Nephron (organoid): ENCODE data around the gene HSPH1.
A peak's percentile ranks its signal among the peaks of the same experiment; 100 is the strongest.

Experiments used
- H3K27ac Mint-ChIP-seq, 3 experiments: 2 replicates each; pipeline ENCODE4 v1.8.0; 2020; ENCODE audit warnings: mixed read lengths in 3 of 3, mild to moderate bottlenecking in 2 of 3, moderate library complexity in 1 of 3
- H3K27me3 Mint-ChIP-seq: 2 replicates; pipeline ENCODE4 v1.8.0; 2021; ENCODE audit warnings: low read depth, mild to moderate bottlenecking, moderate library complexity, mixed read lengths
- H3K36me3 Mint-ChIP-seq: 2 replicates; pipeline ENCODE4 v1.8.0; 2020; ENCODE audit warnings: low read depth, mixed read lengths
- H3K4me1 Mint-ChIP-seq: 2 replicates; pipeline ENCODE4 v1.8.0; 2020; ENCODE audit warnings: mixed read lengths
- H3K4me3 Mint-ChIP-seq, 3 experiments: 2 replicates each; pipeline ENCODE4 v1.8.0; 2020; ENCODE audit warnings: mild to moderate bottlenecking in 3 of 3, mixed read lengths in 3 of 3, moderate library complexity in 2 of 3
- H3K9me3 Mint-ChIP-seq: 2 replicates; pipeline ENCODE4 v1.8.0; 2020; ENCODE audit warnings: mixed read lengths
- CTCF ChIP-seq, 3 experiments: fragments of 200-600 bp; sonication (generic); IDR thresholded peaks; one replicate each; pipeline ENCODE4 v1.5.0; 2021; ENCODE audit warnings: antibody characterized with exemption in 3 of 3; ENCODE audit not compliant: unreplicated experiment in 3 of 3

Gene HSPH1

DNA sequence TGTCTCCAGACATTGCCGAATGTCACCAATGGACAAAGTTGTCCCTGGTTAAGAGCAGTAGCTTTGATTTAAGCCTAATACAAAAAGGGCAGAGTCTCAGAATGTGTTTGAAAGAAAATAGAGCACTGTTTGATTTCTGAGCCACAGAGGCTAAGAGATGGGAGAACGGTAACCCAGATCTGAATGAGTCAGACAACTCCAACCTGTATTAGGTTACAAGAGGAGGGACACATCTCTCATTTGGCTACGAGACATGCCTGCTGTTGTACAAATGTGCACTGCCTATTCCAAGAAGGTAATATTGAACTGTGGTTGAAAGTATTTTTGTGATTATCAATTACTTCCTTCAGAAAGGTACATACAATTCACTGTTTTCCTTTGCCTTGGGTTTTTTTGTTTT lies 4.9 kb upstream of the HSPH1 start:
- no peaks in the 10 kb centered on the region for H3K27me3 Mint-ChIP-seq
- H3K9me3 Mint-ChIP-seq = no peaks in the 10 kb centered on the region
- no peak overlapping the region for H3K4me3 Mint-ChIP-seq
- peaks cover 23% of the 10 kb centered on the region for H3K4me1 Mint-ChIP-seq
- no peak overlapping the region for H3K27ac Mint-ChIP-seq
- H3K36me3 Mint-ChIP-seq = no peaks in the 10 kb centered on the region
- TF ChIP-seq CTCF (IDR thresholded peaks at IDR 0.05; ENCODE audit: unreplicated experiment in 3 of 3) = no peak

- no peak for TF ChIP-seq CTCF (IDR thresholded peaks at IDR 0.05; ENCODE audit: unreplicated experiment in 3 of 3)
- Mint-ChIP-seq H3K27ac (peak overlapping the region; percentile 98 to 99 (median 98)), H3K9me3 (no peaks in the 10 kb centered on the region), H3K4me1 (peaks cover 39% of the 10 kb centered on the region), H3K27me3 (no peaks in the 10 kb centered on the region), H3K4me3 (peak overlapping the region; percentile 94 to 95 (median 95)), H3K36me3 (peaks cover 11% of the 10 kb centered on the region)
Observed at GRCh38 chr13:31162151-31163008, 676 bp upstream of the HSPH1 start.

- no peaks in the 10 kb centered on the region for H3K27me3 Mint-ChIP-seq
- H3K36me3 Mint-ChIP-seq = peaks cover 15% of the 10 kb centered on the region
- no peaks in the 10 kb centered on the region for H3K9me3 Mint-ChIP-seq
- no peak for TF ChIP-seq CTCF (IDR thresholded peaks at IDR 0.05; ENCODE audit: unreplicated experiment in 3 of 3)
- peak overlapping the region; percentile 98 to 99 (median 98) for H3K27ac Mint-ChIP-seq
- H3K4me3 Mint-ChIP-seq = peak overlapping the region; percentile 94 to 95 (median 95)
- peaks cover 39% of the 10 kb centered on the region for H3K4me1 Mint-ChIP-seq
Observed at GRCh38 chr13:31160857-31161556, 697 bp downstream of the HSPH1 start.

DNA sequence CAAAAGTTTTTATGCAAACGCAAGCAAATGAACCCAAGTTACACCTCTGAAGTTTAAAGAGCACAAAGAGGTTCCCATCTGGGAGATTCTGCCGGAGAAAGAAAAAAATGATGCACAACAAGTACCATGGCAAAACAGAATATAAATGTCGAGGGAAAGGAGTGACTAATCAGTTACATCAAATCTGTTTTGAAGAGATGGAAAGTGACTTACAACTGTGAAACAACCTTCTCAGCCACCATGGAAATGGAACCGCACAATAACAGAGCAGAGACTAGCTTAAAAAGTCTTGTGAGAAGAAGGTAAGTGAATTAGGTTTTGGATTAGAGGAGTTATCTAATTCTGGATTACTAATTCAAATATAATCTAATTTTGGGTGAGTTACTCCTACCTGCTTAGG lies 2.4 kb downstream of the HSPH1 start:
- no peak for TF ChIP-seq CTCF (IDR thresholded peaks at IDR 0.05; ENCODE audit: unreplicated experiment in 3 of 3)
- peak overlapping the region in 2 of 3 experiments; percentile 98 for H3K27ac Mint-ChIP-seq
- H3K9me3 Mint-ChIP-seq = no peaks in the 10 kb centered on the region
- H3K4me1 Mint-ChIP-seq = peaks cover 39% of the 10 kb centered on the region
- H3K36me3 Mint-ChIP-seq = peaks cover 30% of the 10 kb centered on the region
- H3K27me3 Mint-ChIP-seq = no peaks in the 10 kb centered on the region
- peak overlapping the region; percentile 94 to 95 (median 95) for H3K4me3 Mint-ChIP-seq

- TF ChIP-seq CTCF (IDR thresholded peaks at IDR 0.05; ENCODE audit: unreplicated experiment in 3 of 3) = no peak
- no peaks in the 10 kb centered on the region for H3K27me3 Mint-ChIP-seq
- no peak overlapping the region for H3K27ac Mint-ChIP-seq
- peaks cover 61% of the 10 kb centered on the region for H3K36me3 Mint-ChIP-seq
- no peaks in the 10 kb centered on the region for H3K9me3 Mint-ChIP-seq
- no peak overlapping the region for H3K4me3 Mint-ChIP-seq
- H3K4me1 Mint-ChIP-seq = peaks cover 14% of the 10 kb centered on the region
Observed at GRCh38 chr13:31154939-31155338, 6.8 kb downstream of the HSPH1 start.
